C4-2B (cell line): ENCODE results near the gene MICAL3.

ENCODE experiments used
- H3K27ac ChIP-seq: fragments of 450-650 bp; 2 replicates; pipeline ENCODE4 v1.5.1; 2017
- CTCF ChIP-seq: fragments of 450-650 bp; conservative IDR thresholded peaks from 2 replicates; pipeline ENCODE4 v1.5.1; 2017; ENCODE audit warnings: mild to moderate bottlenecking
- ZFX ChIP-seq: fragments of 450-650 bp; IDR thresholded peaks from 2 replicates; pipeline ENCODE4 v1.6.1; 2017

The MICAL3 gene

DNA sequence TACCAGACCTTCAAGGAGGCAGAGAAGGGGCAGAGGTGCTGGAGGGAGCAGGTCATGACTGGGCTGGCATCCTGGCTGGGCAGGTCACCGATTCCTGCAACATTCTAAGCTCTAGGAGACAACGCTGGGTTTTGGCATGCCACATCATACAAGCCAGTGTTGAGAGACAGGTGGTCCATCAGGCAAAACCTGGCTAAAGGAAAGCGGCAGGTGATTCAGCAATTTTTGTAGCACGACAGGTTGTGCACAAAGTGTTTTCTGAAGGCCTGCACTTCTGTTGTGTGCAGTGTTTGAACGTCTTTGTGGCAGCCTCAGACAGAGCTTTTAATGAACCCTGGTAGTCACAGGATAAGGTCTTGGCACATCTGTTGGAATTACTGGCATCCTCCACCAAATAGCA lies 180.2 kb downstream of the MICAL3 start:
- H3K27ac ChIP-seq, result no peak overlapping the region
- TF ChIP-seq ZFX (no peak), CTCF (no peak)

- H3K27ac ChIP-seq, result no peak overlapping the region
- TF ChIP-seq CTCF, result no peak
- TF ChIP-seq ZFX, result no peak
Observed at GRCh38 chr22:17842386-17842785, 182.0 kb downstream of the MICAL3 start.

- TF ChIP-seq ZFX (no peak), CTCF (no peak)
- H3K27ac ChIP-seq, result no peak overlapping the region
Observed at GRCh38 chr22:17841836-17842235, 182.5 kb downstream of the MICAL3 start.

DNA sequence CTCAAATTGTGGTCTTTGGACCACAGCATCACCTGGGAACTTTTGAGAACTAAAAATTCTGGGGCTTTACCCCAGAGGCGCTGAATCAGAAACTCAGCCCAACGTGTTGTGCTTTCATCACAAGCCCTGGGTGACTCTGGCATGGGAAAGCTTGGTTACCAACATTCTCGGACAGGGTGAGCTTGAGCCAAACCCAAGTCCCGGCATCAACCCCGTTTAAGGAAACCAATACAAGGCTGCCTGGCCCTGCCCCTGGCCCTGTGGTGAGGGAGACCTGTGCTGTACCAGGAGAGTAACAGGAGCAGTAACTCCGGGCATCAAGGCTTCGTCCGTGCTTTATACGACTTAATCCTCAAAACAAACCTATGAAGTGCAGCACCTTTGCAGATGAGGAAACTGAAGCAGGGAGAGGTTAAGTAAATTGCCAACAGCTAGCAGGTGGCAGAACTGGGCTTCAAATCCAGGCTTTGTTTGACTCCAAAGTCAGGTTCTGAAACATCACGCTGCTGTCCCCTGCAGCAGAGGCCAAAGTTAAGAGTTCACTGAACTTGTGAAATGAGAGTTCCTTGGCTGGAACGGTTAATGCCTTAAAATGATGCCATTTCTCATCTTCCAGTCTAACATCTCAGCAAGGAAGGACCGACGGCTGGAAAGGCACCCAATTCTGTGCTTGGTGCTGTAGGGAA lies 186.0 kb downstream of the MICAL3 start:
- H3K27ac ChIP-seq, result no peak overlapping the region
- no peak for TF ChIP-seq CTCF
- TF ChIP-seq ZFX, result no peak

GRCh38 chr22:17836992-17837742 lies 187.2 kb downstream of the MICAL3 start:
- H3K27ac ChIP-seq, result no peak overlapping the region

DNA sequence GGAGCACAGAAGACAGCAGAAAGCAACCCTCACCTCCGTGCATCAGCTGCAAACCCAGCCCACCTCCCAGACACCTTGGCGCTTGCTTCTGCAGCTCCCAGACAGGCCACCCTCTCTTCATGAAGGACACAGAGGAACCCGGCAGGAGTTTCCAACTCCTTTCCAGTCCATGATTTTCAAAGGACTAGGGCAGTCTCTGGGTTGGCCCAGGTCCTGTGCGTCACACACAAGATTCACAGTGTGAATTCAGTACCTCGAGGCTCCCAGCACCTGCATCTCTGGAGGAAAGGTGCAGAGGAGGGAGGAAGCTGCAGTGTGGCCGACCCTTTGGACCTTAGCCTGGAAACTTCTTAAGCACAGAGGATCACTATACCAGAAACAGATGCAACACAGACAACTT lies 189.1 kb downstream of the MICAL3 start:
- TF ChIP-seq CTCF (no peak), ZFX (no peak)
- no peak overlapping the region for H3K27ac ChIP-seq

More at GRCh38 chr22:17836992-17837742, 187.2 kb downstream of the MICAL3 start:
- TF ChIP-seq CTCF, result no peak
- no peak for TF ChIP-seq ZFX

DNA sequence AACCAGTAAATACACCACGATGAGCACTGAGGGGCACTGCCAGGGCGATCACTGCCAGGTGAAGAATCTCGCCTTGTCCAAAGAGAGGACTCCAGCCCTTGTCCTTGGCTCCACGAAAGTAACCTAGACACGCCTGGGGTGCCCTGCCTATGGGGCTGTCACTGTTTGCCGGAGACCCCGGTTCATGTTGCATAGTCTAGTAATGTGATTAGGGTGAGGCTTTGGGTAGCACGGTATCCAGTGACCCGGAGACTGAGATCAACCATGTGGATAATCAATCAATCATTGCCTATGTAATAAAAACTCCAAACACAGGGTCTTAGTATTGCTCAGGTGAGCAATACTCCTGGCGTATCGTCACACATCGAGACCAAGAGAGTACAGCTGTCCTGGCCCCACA lies 190.9 kb downstream of the MICAL3 start:
- no peak overlapping the region for H3K27ac ChIP-seq
- TF ChIP-seq ZFX (no peak), CTCF (no peak)
